ENCODE data around the gene NLN. TPM values are rescaled to one million over a fixed set of nuclear protein-coding genes. Genes with fewer than 3 reads are reported as not detected.
A peak's percentile ranks its signal among the peaks of the same experiment; 100 is the strongest.

NLN gene
- total RNA-seq, 1 experiment from 2014 or later, result 46.5 TPM

GRCh38 chr5:65737842-65738241 lies 15.8 kb downstream of the NLN start:
- Histone ChIP-seq H3K4me1 (ENCODE audit: low read length) (peaks cover 10% of the 10 kb centered on the region; the same call in 1 of the 2 replicates), H3K27ac (ENCODE audit: low read length) (no peak overlapping the region), H4K20me1 (ENCODE audit: insufficient read depth, low read depth, low read length) (no peaks in the 10 kb centered on the region), H3K36me3 (ENCODE audit: insufficient read depth, low read length) (0 out of 2 replicates have a peak, but pooled peaks cover 3% of the 10 kb centered on the region), H3K9me3 (ENCODE audit: low read length) (no peaks in the 10 kb centered on the region), H3K9me2 (replicated peaks; ENCODE audit: insufficient read depth, low read length) (no peaks in the 10 kb centered on the region), H2AFZ (ENCODE audit: low read length) (no peak overlapping the region), H3K27me3 (ENCODE audit: low read length) (no peaks in the 10 kb centered on the region), H3K4me3 (ENCODE audit: low read length) (no peak overlapping the region), H3K4me2 (ENCODE audit: low read depth, low read length, poor library complexity, severe bottlenecking) (no peak overlapping the region), H3K9ac (ENCODE audit: low read length) (no peak overlapping the region), H3K79me2 (ENCODE audit: low read length) (peaks cover 92% of the 10 kb centered on the region)
- no peak for DNase-seq

- Histone ChIP-seq H3K4me3 (ENCODE audit: low read length) (no peak overlapping the region), H3K9ac (ENCODE audit: low read length) (no peak overlapping the region), H3K9me2 (replicated peaks; ENCODE audit: insufficient read depth, low read length) (no peaks in the 10 kb centered on the region), H2AFZ (ENCODE audit: low read length) (no peak overlapping the region), H3K27me3 (ENCODE audit: low read length) (no peaks in the 10 kb centered on the region), H3K27ac (ENCODE audit: low read length) (no peak overlapping the region), H3K9me3 (ENCODE audit: low read length) (no peaks in the 10 kb centered on the region), H3K4me1 (ENCODE audit: low read length) (peaks cover 12% of the 10 kb centered on the region; the same call in 1 of the 2 replicates), H3K79me2 (ENCODE audit: low read length) (peaks cover 93% of the 10 kb centered on the region), H3K36me3 (ENCODE audit: insufficient read depth, low read length) (0 out of 2 replicates have a peak, but pooled peaks cover 3% of the 10 kb centered on the region), H4K20me1 (ENCODE audit: insufficient read depth, low read depth, low read length) (no peaks in the 10 kb centered on the region), H3K4me2 (ENCODE audit: low read depth, low read length, poor library complexity, severe bottlenecking) (no peak overlapping the region)
- no peak for DNase-seq
Measured at GRCh38 chr5:65738305-65738704, 16.3 kb downstream of the NLN start.

- H3K9me2 ChIP-seq (replicated peaks; ENCODE audit: insufficient read depth, low read length), result no peaks in the 10 kb centered on the region
- peaks cover 12% of the 10 kb centered on the region; the same call in 1 of the 2 replicates for H3K4me1 ChIP-seq (ENCODE audit: low read length)
- H3K4me3 ChIP-seq (ENCODE audit: low read length), result no peak overlapping the region
- no peak overlapping the region for H3K9ac ChIP-seq (ENCODE audit: low read length)
- H3K36me3 ChIP-seq (ENCODE audit: insufficient read depth, low read length), result 0 out of 2 replicates have a peak, but pooled peaks cover 3% of the 10 kb centered on the region
- no peaks in the 10 kb centered on the region for H3K27me3 ChIP-seq (ENCODE audit: low read length)
- H3K27ac ChIP-seq (ENCODE audit: low read length), result no peak overlapping the region
- peaks cover 96% of the 10 kb centered on the region for H3K79me2 ChIP-seq (ENCODE audit: low read length)
- no peak overlapping the region for H2AFZ ChIP-seq (ENCODE audit: low read length)
- no peak for DNase-seq
- H3K4me2 ChIP-seq (ENCODE audit: low read depth, low read length, poor library complexity, severe bottlenecking), result no peak overlapping the region
- H4K20me1 ChIP-seq (ENCODE audit: insufficient read depth, low read depth, low read length), result no peaks in the 10 kb centered on the region
- H3K9me3 ChIP-seq (ENCODE audit: low read length), result no peaks in the 10 kb centered on the region
Measured at GRCh38 chr5:65739162-65739561, 17.2 kb downstream of the NLN start.

- Histone ChIP-seq H3K4me1 (ENCODE audit: low read length) (peaks cover 12% of the 10 kb centered on the region; the same call in 1 of the 2 replicates), H3K79me2 (ENCODE audit: low read length) (peaks cover 93% of the 10 kb centered on the region), H3K4me3 (ENCODE audit: low read length) (no peak overlapping the region), H4K20me1 (ENCODE audit: insufficient read depth, low read depth, low read length) (no peaks in the 10 kb centered on the region), H3K9me3 (ENCODE audit: low read length) (no peaks in the 10 kb centered on the region), H2AFZ (ENCODE audit: low read length) (no peak overlapping the region), H3K27ac (ENCODE audit: low read length) (no peak overlapping the region), H3K9me2 (replicated peaks; ENCODE audit: insufficient read depth, low read length) (no peaks in the 10 kb centered on the region), H3K9ac (ENCODE audit: low read length) (no peak overlapping the region), H3K36me3 (ENCODE audit: insufficient read depth, low read length) (0 out of 2 replicates have a peak, but pooled peaks cover 3% of the 10 kb centered on the region), H3K4me2 (ENCODE audit: low read depth, low read length, poor library complexity, severe bottlenecking) (peak overlapping the region; percentile 2), H3K27me3 (ENCODE audit: low read length) (no peaks in the 10 kb centered on the region)
- peak; percentile 83 for DNase-seq
Measured at GRCh38 chr5:65742565-65743231, 20.7 kb downstream of the NLN start.

- Histone ChIP-seq H3K4me2 (ENCODE audit: low read depth, low read length, poor library complexity, severe bottlenecking) (no peak overlapping the region), H3K9ac (ENCODE audit: low read length) (no peak overlapping the region), H3K79me2 (ENCODE audit: low read length) (peaks cover 97% of the 10 kb centered on the region), H3K27ac (ENCODE audit: low read length) (no peak overlapping the region), H3K4me3 (ENCODE audit: low read length) (no peak overlapping the region), H2AFZ (ENCODE audit: low read length) (no peak overlapping the region), H3K36me3 (ENCODE audit: insufficient read depth, low read length) (no peaks in the 10 kb centered on the region), H3K27me3 (ENCODE audit: low read length) (no peaks in the 10 kb centered on the region), H4K20me1 (ENCODE audit: insufficient read depth, low read depth, low read length) (no peaks in the 10 kb centered on the region), H3K4me1 (ENCODE audit: low read length) (no peaks in the 10 kb centered on the region), H3K9me2 (replicated peaks; ENCODE audit: insufficient read depth, low read length) (no peaks in the 10 kb centered on the region), H3K9me3 (ENCODE audit: low read length) (no peaks in the 10 kb centered on the region)
- DNase-seq, result no peak
Measured at GRCh38 chr5:65749221-65749844, 27.3 kb downstream of the NLN start.

- no peak overlapping the region for H3K4me3 ChIP-seq (ENCODE audit: low read length)
- no peaks in the 10 kb centered on the region for H3K27me3 ChIP-seq (ENCODE audit: low read length)
- no peak overlapping the region for H2AFZ ChIP-seq (ENCODE audit: low read length)
- no peaks in the 10 kb centered on the region for H3K9me2 ChIP-seq (replicated peaks; ENCODE audit: insufficient read depth, low read length)
- H3K79me2 ChIP-seq (ENCODE audit: low read length), result peaks cover 97% of the 10 kb centered on the region
- H3K27ac ChIP-seq (ENCODE audit: low read length), result no peak overlapping the region
- no peaks in the 10 kb centered on the region for H4K20me1 ChIP-seq (ENCODE audit: insufficient read depth, low read depth, low read length)
- no peaks in the 10 kb centered on the region for H3K36me3 ChIP-seq (ENCODE audit: insufficient read depth, low read length)
- no peak for DNase-seq
- no peak overlapping the region for H3K9ac ChIP-seq (ENCODE audit: low read length)
- H3K4me1 ChIP-seq (ENCODE audit: low read length), result no peaks in the 10 kb centered on the region
- no peak overlapping the region for H3K4me2 ChIP-seq (ENCODE audit: low read depth, low read length, poor library complexity, severe bottlenecking)
- no peaks in the 10 kb centered on the region for H3K9me3 ChIP-seq (ENCODE audit: low read length)
Measured at GRCh38 chr5:65749956-65750355, 28.0 kb downstream of the NLN start.

GRCh38 chr5:65750938-65751337 lies 28.9 kb downstream of the NLN start:
- Histone ChIP-seq H3K4me3 (ENCODE audit: low read length) (no peak overlapping the region), H3K27ac (ENCODE audit: low read length) (no peak overlapping the region), H3K9me3 (ENCODE audit: low read length) (no peaks in the 10 kb centered on the region), H2AFZ (ENCODE audit: low read length) (no peak overlapping the region), H3K9ac (ENCODE audit: low read length) (no peak overlapping the region), H3K27me3 (ENCODE audit: low read length) (no peaks in the 10 kb centered on the region), H3K4me2 (ENCODE audit: low read depth, low read length, poor library complexity, severe bottlenecking) (no peak overlapping the region), H3K36me3 (ENCODE audit: insufficient read depth, low read length) (no peaks in the 10 kb centered on the region), H3K79me2 (ENCODE audit: low read length) (peaks cover 97% of the 10 kb centered on the region), H3K4me1 (ENCODE audit: low read length) (no peaks in the 10 kb centered on the region; the same call in 1 of the 2 replicates), H4K20me1 (ENCODE audit: insufficient read depth, low read depth, low read length) (no peaks in the 10 kb centered on the region), H3K9me2 (replicated peaks; ENCODE audit: insufficient read depth, low read length) (no peaks in the 10 kb centered on the region)
- no peak for DNase-seq

- H3K4me2 ChIP-seq (ENCODE audit: low read depth, low read length, poor library complexity, severe bottlenecking), result no peak overlapping the region
- H3K9me2 ChIP-seq (replicated peaks; ENCODE audit: insufficient read depth, low read length), result no peaks in the 10 kb centered on the region
- no peak overlapping the region for H3K4me3 ChIP-seq (ENCODE audit: low read length)
- no peak overlapping the region for H3K9ac ChIP-seq (ENCODE audit: low read length)
- H4K20me1 ChIP-seq (ENCODE audit: insufficient read depth, low read depth, low read length), result no peaks in the 10 kb centered on the region
- no peak overlapping the region for H2AFZ ChIP-seq (ENCODE audit: low read length)
- DNase-seq, result no peak
- H3K9me3 ChIP-seq (ENCODE audit: low read length), result no peaks in the 10 kb centered on the region
- H3K4me1 ChIP-seq (ENCODE audit: low read length), result no peaks in the 10 kb centered on the region; the same call in 1 of the 2 replicates
- peaks cover 100% of the 10 kb centered on the region for H3K79me2 ChIP-seq (ENCODE audit: low read length)
- no peaks in the 10 kb centered on the region for H3K27me3 ChIP-seq (ENCODE audit: low read length)
- H3K36me3 ChIP-seq (ENCODE audit: insufficient read depth, low read length), result no peaks in the 10 kb centered on the region
- H3K27ac ChIP-seq (ENCODE audit: low read length), result no peak overlapping the region
Measured at GRCh38 chr5:65753189-65753588, 31.2 kb downstream of the NLN start.
